ENCODE results near the gene CCIN.

- no peak for TF ChIP-seq CTCF (CRISPR knock-in tag; IDR thresholded peaks at IDR 0.05)
- no peak for TF ChIP-seq UBTF (CRISPR knock-in tag; IDR thresholded peaks at IDR 0.05)
- no peak for TF ChIP-seq MED13 (CRISPR knock-in tag; IDR thresholded peaks at IDR 0.05)
- no peak for TF ChIP-seq POLR2A (IDR thresholded peaks at IDR 0.05; ENCODE audit: insufficient read depth in 1 of 2, low read depth in 2 of 2, low read length in 2 of 2)
- TF ChIP-seq PRDM10 (CRISPR knock-in tag; IDR thresholded peaks at IDR 0.05; ENCODE audit: low read depth), result no peak
- no peak for TF ChIP-seq CREBL2 (CRISPR knock-in tag; IDR thresholded peaks at IDR 0.05; ENCODE audit: borderline replicate concordance)
- no peak for TF ChIP-seq U2AF2 (IDR thresholded peaks at IDR 0.05; ENCODE audit: low read depth, low read length)
- no peak for TF ChIP-seq EZH2 (conservative IDR thresholded peaks at IDR 0.05; ENCODE audit: low read depth, low read length)
- TF ChIP-seq KDM2A (CRISPR knock-in tag; IDR thresholded peaks at IDR 0.05; ENCODE audit: borderline replicate concordance, low read depth), result no peak
- TF ChIP-seq ESRRA (CRISPR knock-in tag; IDR thresholded peaks at IDR 0.05; ENCODE audit: low read depth), result no peak
- TF ChIP-seq PAX8 (CRISPR knock-in tag; IDR thresholded peaks at IDR 0.05; ENCODE audit: borderline replicate concordance), result no peak
- no peak for TF ChIP-seq TCF12 (IDR thresholded peaks at IDR 0.05)
- TF ChIP-seq TCF12 (CRISPR knock-in tag; IDR thresholded peaks at IDR 0.05), result no peak
- TF ChIP-seq FOXO1 (CRISPR knock-in tag; IDR thresholded peaks at IDR 0.05), result no peak
These were observed 43.0 kb upstream of the CCIN start for GRCh38 chr9:36126016-36126730.

Measured in HepG2 (cell line).